LNCaP clone FGC (cell line): ENCODE results near the gene NSD1.
"Not testable (repeated sequence)": the region's sequence is repeated elsewhere in the genome, so short reads cannot be mapped to it uniquely, and the experiment has no call there.

Source experiments
- DNase-seq: peaks from one replicate; pipeline ENCODE4 v3.0.0-alpha.2; 2011; ENCODE audit warnings: low read depth
- H3K4me3 ChIP-seq: 2 replicates; pipeline ENCODE4 v1.5.1; 2011; ENCODE audit warnings: mild to moderate bottlenecking, low read depth, low read length, control low read depth
- TF ChIP-seq, protein P1 (sequence below): IDR thresholded peaks from 2 replicates; pipeline ENCODE4 v1.5.1; 2012; ENCODE audit warnings: mild to moderate bottlenecking; ENCODE audit not compliant: control insufficient read depth, insufficient read depth; ENCODE audit errors: extremely low read depth

NSD1 gene

GRCh38 chr5:177303121-177303924 is 169.8 kb downstream of the NSD1 start, which contains the start of the genes PRELID1 and RAB24:
Gene PRELID1, plus strand, starts transcription at chr5:177303799. Its CDS starts 187 bp downstream, at chr5:177303986.
Gene RAB24, minus strand, starts transcription at chr5:177303719. Its CDS starts 431 bp downstream, at chr5:177303288.
- TF ChIP-seq, protein P1, sequence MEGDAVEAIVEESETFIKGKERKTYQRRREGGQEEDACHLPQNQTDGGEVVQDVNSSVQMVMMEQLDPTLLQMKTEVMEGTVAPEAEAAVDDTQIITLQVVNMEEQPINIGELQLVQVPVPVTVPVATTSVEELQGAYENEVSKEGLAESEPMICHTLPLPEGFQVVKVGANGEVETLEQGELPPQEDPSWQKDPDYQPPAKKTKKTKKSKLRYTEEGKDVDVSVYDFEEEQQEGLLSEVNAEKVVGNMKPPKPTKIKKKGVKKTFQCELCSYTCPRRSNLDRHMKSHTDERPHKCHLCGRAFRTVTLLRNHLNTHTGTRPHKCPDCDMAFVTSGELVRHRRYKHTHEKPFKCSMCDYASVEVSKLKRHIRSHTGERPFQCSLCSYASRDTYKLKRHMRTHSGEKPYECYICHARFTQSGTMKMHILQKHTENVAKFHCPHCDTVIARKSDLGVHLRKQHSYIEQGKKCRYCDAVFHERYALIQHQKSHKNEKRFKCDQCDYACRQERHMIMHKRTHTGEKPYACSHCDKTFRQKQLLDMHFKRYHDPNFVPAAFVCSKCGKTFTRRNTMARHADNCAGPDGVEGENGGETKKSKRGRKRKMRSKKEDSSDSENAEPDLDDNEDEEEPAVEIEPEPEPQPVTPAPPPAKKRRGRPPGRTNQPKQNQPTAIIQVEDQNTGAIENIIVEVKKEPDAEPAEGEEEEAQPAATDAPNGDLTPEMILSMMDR: peak; percentile 47
- no peak for DNase-seq
- peak within 1 kb of the TSS; percentile 91 for H3K4me3 ChIP-seq

DNA sequence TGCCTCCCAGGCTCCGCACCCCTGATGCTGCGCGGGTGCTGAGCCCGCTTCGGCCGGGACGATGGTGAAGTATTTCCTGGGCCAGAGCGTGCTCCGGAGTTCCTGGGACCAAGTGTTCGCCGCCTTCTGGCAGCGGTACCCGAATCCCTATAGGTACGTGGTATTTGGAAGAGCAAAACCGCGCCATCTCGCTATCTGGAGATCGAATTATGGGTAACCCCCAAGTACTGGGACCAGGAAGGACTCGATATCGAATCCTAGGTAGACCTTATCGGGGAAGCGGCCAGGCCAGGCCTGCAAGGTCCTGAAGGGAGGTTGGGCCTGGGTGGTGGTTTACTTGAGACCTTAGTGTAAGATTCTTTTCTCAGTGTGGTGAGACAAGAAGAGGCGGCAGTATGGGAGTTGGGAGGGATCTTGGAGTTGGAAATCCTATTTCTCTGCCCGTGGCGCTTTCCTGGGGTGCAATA is 170.4 kb downstream of the NSD1 start:
- no peak for DNase-seq
- peak overlapping the region; percentile 91 for H3K4me3 ChIP-seq
- TF ChIP-seq, protein P1: no peak

- no peak for DNase-seq
These were observed 171.0 kb downstream of the NSD1 start for GRCh38 chr5:177304392-177305119.

GRCh38 chr5:177306103-177306640 is 172.6 kb downstream of the NSD1 start:
- not testable (repeated sequence) for H3K4me3 ChIP-seq, DNase-seq

More at GRCh38 chr5:177304392-177305119, 171.0 kb downstream of the NSD1 start:
- H3K4me3 ChIP-seq: peak overlapping the region; percentile 91
- TF ChIP-seq, protein P1: no peak

- H3K4me3 ChIP-seq: no peak overlapping the region
- DNase-seq: no peak
- TF ChIP-seq, protein P1: no peak
These were observed 173.3 kb downstream of the NSD1 start for GRCh38 chr5:177306674-177307543.

DNA sequence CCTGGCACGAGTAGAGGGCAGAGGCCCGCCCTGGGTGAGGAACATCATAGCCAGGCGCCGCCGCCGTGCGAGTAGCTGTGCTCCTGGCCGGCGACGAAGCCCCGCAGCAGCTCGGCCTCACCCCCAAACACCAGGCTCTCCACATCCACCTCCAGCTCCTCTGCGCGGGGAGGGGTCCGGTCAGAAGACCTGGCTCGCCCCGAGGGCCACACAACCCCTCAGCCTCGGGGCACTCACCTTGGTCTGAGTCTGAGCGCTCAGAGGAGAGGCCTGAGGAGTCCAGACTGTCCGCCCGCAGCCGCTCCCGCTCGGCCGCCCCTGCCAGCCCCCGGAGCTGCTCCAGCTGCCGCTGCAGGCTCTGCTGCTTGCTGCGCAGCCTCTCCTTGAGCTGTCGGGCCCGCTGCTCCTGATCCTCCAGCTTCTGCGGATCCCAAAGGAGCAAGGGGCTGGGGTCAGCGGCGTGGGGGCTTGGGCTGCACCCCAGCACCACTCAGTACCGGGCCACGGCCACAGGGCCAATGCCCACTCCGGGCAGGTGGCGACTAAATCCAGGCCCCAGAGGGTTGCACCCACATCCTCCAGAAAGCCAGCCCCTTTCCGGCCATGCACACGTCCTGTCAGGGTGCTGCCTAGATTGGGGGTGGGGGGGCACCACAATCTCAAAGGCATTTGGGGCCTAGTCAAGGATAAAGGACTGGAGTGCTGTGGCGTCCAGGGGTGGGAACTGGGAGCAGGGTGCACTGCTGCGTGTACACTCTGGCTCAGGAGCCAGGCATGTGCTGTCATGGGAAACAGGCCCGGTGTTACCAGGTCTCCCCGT is 174.2 kb downstream of the NSD1 start:
- TF ChIP-seq, protein P1: no peak
- no peak overlapping the region for H3K4me3 ChIP-seq
- no peak for DNase-seq
